MV-4-11 (cell line): Measurements from ENCODE around the gene TBX21.
A peak's percentile ranks its signal among the peaks of the same experiment; 100 is the strongest.

Experiments
- DNase-seq: peaks from one replicate; lab custom pipeline; 2025; lab: John Stamatoyannopoulos, UW

Gene TBX21, protein sequence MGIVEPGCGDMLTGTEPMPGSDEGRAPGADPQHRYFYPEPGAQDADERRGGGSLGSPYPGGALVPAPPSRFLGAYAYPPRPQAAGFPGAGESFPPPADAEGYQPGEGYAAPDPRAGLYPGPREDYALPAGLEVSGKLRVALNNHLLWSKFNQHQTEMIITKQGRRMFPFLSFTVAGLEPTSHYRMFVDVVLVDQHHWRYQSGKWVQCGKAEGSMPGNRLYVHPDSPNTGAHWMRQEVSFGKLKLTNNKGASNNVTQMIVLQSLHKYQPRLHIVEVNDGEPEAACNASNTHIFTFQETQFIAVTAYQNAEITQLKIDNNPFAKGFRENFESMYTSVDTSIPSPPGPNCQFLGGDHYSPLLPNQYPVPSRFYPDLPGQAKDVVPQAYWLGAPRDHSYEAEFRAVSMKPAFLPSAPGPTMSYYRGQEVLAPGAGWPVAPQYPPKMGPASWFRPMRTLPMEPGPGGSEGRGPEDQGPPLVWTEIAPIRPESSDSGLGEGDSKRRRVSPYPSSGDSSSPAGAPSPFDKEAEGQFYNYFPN

DNA sequence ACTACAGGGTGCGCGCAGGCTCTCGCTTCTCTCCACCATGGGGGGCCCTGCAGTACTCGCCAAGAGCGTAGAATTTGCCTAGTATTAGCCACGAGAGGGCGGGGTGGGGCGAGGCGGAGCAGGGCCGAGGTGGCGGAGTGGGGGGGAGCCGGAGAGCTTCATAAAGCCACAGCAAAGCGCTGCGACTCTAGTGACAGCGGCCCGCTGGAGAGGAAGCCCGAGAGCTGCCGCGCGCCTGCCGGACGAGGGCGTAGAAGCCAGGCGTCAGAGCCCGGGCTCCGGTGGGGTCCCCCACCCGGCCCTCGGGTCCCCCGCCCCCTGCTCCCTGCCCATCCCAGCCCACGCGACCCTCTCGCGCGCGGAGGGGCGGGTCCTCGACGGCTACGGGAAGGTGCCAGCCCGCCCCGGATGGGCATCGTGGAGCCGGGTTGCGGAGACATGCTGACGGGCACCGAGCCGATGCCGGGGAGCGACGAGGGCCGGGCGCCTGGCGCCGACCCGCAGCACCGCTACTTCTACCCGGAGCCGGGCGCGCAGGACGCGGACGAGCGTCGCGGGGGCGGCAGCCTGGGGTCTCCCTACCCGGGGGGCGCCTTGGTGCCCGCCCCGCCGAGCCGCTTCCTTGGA, at the start of gene TBX21:
TBX21 (plus strand) TSS at position 190 of the 627 bp plus-strand sequence; CDS start at position 409, 219 bp downstream.
- DNase-seq, result peak; percentile 77

DNA sequence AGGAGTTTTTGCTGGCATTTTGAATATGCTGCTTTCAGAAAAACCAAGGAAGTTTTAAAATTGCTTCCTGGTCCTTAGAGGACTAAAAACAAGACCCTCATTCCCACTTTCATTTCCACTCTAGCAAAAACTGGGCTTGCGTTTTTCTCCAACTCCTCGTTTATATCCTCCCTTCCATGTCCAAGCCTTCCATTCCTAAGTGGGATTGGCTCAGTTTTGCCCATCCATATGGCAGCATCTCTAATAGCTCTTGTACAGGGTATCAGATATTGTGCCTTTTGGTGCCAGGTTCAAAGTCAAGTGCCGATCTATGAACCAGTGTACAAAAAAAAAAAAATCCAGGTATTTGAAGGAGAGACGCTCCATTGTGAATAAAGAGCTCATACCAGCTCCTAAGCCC, 49.0 kb upstream of the TBX21 start:
- no peak for DNase-seq

DNA sequence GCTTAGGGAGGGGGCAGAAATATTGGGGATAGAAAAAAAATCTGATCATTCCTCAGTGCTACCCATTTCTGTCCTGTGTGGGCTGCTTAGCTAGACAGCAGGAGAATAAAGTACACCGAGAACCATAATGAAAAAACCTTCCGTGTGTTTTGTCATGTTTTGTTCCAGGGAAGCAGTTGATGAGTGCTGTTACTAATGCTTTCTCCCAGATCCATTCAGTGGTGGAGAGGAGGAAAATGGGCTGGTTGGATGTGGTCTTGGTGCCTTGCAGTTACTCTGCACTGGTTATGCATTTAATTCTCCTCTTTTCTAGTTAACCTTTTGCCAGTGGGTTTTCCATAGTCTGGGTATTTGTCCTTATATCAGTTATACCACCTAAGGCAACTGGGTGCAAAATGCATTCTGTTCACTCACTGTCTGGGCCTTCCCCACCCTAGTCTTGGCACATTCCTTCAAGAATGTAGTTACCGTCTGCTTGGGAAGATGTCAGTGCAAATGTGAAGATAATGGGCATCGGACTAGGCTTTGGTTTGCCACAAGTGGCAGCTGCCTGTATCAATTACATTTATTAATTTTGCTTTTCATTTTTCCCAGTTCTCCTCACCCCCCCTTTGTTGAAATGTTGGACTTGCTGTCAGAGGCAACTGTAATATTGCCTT, 48.4 kb upstream of the TBX21 start:
- DNase-seq, result no peak

DNA sequence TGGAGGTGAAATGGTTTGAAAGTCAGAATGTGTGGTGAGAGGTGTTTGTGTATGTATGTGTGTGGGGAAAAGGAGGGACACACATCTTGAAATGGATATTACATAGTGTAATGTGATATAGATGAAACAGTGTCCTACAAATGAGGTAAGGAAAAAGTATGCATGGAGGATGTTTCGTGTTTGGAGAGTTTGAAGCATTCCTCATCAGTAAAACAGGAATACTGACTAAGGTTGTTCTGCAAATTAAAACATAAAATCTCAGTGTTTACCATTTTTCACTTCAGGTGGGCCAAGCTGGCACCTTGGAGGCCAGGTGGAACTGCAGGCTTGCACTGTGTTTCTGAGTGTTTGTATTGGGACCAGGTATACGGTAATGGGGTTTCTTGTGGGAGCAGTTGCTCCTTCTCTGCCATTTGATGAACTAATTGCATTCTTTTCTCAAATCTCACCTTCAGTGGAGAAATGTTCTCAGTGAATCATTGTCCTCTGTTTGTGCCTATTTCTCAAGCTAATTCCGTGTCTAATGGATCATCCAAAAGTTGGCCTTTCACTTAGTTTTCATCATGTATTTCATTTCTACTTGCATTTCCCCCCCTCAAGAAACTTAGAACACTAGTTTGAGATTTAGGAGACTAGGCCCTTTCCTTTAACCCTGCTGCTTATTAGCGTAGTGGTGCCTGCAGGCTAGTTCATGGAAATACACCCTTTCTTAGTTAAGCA, 47.3 kb upstream of the TBX21 start:
- no peak for DNase-seq

DNA sequence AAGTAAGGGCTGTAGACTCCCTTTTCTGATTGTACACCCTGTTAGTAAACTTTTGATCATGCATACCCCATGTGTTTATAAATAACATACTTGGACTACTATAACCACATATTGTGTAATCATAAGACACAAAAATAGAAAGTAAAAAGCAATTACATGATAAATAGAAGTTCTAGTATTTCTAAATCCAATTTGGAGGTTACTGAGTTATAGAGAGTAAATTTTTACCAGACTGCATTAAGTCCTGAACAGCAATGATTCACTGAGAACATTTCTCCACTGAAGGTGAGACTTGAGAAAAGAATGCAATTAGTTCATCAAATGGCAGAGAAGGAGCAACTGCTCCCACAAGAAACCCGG, 46.8 kb upstream of the TBX21 start:
- no peak for DNase-seq

DNA sequence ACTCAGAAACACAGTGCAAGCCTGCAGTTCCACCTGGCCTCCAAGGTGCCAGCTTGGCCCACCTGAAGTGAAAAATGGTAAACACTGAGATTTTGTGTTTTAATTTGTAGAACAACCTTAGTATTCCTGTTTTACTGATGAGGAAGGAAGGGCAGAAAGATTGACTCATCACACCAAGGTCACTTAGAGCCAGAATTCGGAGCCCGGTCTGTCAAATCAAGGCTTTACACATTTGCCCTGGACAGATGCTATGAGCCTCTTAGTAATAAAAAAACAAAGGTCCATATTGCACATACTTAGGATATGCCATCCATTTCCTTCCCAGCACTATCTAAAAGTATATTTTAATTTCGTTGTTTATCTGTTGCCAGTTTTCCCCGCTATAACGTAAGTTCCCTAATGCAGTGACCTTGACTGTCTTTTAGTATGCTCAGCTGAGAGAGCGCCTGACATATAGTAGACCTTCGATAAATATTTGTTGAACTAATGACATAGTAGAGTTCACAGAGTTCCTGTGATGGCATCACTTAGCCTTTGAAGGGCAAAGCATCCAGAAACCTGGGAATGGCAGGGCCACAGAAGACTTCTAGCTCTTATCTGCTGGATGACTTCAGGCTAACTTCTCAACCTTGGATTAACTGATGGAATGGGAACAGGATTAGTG, 46.2 kb upstream of the TBX21 start:
- no peak for DNase-seq

DNA sequence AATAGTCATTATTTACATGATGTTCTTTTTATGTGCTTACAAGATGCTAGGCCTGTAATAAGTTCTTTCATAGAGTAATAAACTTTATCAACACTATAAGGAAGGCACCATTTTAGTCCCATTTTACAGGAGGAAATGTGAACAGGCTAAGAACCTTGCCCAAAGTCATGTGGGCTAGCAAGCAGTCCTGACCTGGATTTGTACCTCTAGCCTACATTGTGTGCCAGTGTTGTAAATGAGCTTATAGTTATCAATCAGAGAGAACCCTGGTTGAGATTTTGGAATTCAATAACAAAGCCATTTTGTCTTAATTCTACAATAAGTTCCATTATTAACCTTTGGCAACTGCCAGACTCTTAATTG, 45.7 kb upstream of the TBX21 start:
- no peak for DNase-seq

DNA sequence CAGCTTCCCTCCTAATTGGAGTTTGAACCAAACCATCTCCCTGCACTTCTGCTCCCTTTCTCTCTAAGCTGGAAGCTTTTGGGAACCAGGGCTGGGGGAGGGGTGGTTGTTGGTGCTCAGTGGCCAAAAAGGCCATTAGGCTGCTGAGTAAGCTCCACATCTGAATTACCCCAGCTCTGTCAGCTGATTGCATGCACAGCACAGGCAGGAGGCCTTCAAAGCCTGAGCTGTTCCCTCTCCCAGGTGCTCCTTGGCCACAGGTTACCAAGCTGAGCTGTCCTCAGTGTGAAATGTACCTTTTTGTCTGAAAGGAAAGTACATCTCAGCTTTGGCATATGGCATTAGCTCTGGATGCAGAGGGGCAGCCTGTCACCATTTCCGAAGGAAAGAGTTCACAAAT, 45.3 kb upstream of the TBX21 start:
- DNase-seq, result no peak

DNA sequence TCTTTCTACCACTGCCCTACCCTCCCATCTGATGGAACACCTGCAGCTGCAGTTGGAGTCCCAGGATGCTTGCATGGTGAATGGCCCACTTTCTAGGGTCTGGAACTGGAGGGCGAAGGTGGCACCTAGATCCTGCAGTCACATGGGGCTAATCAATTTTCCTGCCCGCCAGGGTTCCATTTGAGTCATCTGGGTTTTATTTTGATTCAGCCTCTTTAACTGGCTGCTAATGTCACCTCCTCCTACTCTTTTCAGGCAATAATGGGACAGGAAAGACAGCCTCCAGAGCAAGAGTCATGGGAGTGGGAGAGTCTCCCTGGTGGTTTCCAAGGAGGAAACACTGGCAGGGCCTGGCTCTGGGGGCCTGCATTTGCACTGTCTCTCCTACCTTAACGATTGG, 42.9 kb upstream of the TBX21 start:
- no peak for DNase-seq

DNA sequence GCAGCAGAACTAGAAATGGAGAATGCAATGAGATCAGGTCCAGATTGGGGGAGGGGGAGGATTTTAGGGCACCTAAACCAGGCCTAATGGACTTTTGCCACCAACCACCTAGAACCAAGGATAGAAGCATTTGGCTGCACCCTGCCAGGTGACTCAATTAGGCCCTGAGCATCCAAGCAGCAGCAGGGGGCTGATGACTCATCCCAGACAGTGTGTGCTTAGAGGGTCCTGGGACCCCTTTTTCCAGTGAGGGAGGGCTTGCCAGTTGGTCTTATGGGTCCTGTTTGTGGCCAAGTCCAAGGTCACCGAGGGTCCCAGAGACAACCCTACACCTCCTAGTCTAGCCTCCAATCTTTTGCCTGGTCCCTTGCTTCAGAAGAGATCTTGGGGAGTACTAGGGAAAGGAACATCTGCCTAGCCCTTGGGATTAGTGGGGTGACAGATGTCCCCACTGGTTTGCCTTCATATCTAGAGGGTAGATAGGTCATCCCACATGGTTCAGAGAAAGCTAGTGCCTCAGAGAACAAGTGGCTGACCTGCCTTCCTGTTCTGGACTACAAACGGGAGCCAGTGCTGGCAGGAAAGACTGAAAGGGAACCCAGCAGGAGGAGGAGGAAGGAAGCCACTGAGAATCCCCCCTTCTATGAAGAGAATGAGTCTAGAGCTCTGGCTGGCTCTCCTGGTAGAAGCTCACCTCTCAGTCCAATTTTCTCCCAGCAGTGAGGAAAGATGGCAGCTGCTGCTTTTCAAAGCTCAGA, 40.7 kb upstream of the TBX21 start:
- no peak for DNase-seq

DNA sequence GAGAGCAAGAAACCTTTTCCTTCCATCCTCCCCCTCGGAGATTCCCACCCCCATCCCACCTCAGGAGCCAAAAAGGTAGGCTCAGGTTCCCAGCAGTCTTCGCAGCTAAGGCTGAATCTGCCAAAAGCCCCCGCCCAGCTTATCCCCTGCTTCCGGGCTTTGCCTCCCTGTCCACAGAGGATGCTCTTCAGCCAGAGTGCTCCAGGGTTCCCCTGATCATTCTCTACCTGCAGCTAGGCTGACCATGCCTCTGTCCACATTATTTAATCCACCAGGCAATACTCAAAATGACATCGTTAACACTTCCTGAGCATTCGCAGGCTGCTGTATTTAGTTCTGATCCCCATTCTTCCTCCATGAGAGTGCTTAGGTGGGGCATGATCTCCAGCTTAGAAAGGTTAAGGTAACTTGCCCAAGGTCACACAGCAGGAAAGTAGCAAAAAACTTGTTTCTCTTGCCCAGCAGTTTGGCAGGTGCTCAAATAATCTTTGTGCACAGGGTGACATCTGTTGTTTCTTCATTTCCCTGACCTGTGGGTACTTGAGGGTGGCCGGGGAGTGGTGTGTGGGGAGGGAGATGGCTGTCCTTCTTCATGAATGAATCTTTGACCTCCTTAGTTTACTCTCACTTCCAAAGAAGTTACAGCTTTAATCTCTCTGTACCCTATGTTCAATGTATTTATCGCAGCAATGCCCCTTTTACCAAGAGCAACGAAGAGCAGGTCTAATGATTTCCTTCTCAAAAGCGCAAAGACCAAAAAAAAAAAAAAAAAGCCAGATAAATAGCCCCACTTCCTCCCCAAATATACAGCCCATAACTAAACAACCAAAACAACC, 39.9 kb upstream of the TBX21 start:
- no peak for DNase-seq

DNA sequence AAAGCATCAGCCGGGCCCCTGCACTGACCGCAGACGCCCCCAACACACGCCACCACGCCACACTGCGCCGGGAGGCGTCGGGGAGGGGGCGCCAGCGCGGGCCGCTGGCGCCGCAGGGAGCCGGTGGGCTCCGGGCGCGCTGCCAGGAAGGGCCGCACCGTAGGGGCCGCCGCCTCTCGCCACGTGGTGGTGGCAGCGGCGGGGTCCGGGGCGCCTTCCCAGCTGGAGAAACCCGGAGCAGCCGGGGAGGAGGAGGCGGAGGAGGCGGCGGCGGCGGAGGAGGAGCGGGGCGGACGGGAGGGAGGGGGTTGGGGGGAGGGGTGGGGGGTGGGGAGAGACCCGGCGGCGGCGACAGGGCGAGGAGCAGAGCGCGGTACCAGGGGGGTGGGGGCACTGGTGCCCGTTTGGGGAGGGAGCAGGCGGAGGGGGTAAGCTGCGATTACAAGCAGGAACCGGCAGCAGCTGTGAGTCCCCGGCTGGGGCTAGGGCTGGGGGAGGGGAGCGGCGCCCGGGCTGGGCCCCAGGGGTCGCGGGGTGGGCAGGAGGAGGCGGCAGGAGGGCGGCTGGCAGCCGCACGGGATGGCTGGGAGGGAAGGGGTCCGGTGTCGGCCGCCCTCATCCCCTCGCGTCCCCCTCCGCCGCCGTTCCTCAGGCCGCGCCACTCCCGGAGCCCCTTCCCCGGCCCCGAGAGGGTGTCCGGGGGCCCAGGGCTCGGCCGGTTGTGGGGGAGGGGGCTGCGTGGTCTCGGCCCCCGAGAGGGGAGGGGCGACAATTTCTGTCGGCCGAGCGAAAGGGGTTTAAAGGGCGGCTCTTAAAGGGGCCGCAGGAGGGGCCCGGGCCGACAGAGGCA, 39.1 kb upstream of the TBX21 start, which contains the start of gene TBKBP1:
TBKBP1 (plus strand) TSS at position 431 of the 850 bp plus-strand sequence. CDS start 1,952 bp downstream, outside the sequence.
- no peak for DNase-seq

DNA sequence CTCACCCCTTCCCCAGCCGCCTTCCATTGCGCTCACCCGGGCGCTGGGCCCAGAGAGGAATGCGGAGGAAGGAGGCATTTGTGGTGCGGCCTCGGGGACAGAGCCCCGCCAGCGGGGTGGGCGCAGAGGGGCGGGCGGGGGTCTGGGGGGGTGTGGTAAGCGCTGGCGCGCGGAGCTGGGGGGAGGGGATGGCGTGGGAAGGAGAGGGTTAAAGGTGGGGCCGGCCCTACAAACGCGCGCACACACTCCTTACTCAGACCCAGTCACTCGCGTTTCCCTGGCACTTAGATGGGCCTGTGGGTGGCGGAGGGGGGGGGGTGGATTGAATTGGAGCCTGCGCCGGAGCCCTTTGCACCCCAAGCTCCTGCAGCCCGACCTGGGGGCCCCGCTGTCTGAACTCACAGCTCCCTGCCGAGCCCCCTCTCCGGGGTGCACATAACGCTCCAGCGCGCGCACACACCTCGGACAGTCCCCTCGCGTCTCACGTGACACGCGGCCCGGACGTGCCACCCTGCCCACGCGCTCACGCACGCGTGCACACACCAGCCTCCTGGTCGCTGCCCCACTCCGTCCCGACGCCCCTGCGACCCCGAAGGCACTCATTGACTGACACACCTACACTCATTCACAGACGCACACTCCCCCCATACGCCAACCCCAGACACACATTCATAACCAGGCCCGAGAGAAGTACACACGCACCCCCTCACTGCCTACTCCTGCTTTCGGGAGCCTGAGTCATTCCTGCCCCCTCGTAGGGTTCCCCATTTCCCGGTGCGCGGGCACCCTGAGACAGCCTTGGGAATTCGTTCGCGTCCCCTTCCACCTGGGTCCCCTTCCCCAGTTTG, 38.2 kb upstream of the TBX21 start:
- DNase-seq, result peak; percentile 60

DNA sequence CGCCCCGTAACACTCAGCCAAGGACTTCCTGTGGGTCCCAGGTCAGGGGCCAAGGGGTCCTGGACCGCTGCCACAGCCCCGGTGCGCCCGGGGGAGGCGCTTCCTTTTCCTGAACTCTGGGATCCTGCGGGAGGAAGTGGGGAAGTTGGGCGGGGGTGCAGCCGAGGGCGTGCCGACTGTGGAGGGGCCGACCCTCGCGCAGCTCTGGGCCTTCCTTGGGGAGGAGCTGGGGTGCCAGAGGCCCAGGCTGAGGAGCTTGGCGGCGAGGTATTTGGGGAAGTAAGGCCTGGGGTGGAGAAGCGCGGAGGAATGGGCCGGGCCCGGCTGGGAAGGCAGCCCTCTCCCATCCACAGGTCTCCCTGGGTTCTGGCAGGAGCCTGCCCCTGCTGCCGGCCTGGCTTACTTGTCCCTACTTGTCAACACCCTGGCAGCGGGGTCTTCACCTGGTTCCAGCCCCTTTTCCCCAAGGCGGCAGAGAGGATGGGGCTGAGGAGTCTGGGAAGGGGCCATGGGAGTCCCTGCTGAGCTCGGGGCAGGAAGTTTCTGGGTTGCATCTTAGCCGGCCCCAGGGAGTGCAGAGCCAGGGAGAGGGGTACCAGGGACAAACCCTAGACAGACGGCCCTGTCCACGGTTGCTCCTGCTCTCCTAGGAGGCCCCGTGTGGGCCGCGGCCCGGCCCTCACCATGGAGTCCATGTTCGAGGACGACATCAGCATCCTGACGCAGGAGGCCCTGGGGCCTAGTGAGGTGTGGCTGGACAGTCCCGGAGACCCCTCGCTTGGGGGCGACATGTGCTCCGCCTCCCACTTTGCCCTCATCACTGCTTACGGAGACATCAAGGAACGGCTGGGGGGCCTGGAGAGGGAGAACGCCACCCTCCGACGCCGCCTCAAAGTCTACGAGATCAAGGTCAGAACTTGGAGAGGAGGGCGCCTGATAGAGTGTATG, 37.3 kb upstream of the TBX21 start:
- DNase-seq, result peak; percentile 64

DNA sequence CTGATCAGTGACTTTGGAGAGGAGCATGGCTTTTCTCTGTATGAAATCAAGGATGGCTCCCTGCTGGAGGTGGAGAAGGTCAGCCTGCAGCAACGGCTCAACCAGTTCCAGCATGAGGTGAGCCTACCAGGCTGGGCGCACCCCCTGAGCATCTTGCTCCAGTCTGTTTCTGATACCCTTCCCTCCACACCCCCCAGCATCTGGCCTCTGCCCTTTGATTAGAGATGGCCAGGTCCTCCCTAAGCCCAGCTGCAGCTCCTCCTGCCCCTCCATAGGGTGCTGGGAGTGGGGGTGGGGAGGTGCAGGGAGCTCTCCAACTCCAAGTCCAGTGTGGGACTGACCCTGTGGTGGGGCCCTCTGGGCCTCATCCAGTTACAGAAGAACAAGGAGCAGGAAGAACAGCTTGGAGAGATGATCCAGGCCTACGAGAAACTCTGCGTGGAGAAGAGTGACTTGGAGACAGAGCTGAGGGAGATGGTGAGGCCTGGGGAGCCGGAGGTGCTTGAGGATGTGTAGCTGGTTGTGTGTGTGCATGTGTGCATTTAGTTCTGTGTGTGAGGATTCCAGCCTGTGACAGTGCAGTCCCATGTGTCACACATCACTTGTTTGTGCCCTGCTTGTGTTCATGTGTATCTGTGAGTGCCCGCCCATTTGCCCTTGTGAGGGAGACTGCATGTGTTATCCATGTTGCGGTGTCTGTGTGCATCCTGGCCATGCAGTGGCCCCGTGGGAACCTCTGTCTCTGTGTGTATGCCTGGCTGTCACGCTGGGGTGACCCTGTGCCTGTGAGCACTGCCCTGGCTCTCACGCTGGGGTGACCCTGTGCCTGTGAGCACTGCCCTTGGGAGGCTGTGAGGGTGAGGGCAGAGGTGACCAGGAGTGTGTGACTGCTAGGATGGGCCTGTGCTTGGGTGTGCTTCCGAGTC, 36.1 kb upstream of the TBX21 start:
- DNase-seq, result no peak
